Occipital lobe (tissue), 2 donors: Measurements from ENCODE around the gene KCNC4. TPM values are rescaled to one million over a fixed set of nuclear protein-coding genes. Genes with fewer than 3 reads are reported as not detected.

Experiments
- DNase-seq: peaks from one replicate; lab custom pipeline; 2025; lab: John Stamatoyannopoulos, UW
- total RNA-seq: library from RNA; depleted of rRNA; stranded (reverse); fragments of >200 nt; gene quantifications from one replicate; pipeline ENCODE4 v1.2.3, GENCODE V29; 2014

KCNC4 gene
- total RNA-seq, 1 donor from 2014 or later = 4.8 TPM

GRCh38 chr1:110211496-110212168 is 1.5 kb downstream of the KCNC4 start:
- no peak for DNase-seq

- DNase-seq = no peak
Observed at GRCh38 chr1:110212169-110213142, 2.3 kb downstream of the KCNC4 start.

- no peak for DNase-seq
Observed at GRCh38 chr1:110213143-110213540, 3.0 kb downstream of the KCNC4 start.

GRCh38 chr1:110214454-110215404 is 4.6 kb downstream of the KCNC4 start:
- DNase-seq = no peak

DNA sequence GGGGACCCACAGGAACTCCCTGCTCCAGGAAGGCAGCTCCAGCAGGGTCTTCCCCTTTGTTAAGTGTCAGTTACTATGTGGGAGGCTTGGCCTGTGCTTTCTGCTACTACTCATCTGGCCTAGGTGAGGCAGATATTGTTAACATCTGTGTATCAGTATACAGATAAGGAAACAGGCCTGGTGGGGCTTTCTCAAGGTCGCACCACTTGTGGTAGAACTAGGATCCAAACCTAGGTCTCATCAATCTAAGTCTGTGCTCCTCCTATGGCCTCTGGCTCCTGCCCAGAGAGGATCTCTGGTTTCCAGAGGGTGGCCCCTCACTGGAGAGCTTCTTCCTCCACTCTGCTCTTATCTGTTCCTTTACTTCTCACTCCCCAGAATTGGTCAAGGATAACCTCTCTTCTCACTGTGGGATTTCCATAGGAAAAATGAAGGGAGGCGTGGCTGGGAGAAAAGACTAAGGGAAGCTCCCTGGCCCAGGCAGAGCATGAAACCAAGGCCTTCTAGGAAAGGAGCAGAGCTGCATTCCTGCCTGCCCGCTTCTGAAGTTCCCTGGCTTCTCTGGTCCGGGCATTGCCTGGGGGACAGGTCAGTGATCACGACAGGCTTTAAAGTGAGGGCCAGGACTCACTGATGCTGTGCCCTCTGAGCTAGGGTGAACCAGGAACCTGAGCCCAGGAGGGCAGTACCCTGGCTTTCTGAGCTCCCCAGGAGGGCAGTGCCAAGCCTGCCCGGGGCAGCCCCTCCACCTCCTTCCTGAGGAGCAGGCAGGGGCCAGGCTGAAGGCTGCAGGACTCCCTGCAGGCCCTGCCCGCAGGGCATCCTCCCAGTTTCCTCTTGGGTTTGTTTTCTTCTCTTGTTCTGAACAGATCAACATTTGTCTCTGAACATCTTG is 5.8 kb downstream of the KCNC4 start:
- DNase-seq = no peak

DNA sequence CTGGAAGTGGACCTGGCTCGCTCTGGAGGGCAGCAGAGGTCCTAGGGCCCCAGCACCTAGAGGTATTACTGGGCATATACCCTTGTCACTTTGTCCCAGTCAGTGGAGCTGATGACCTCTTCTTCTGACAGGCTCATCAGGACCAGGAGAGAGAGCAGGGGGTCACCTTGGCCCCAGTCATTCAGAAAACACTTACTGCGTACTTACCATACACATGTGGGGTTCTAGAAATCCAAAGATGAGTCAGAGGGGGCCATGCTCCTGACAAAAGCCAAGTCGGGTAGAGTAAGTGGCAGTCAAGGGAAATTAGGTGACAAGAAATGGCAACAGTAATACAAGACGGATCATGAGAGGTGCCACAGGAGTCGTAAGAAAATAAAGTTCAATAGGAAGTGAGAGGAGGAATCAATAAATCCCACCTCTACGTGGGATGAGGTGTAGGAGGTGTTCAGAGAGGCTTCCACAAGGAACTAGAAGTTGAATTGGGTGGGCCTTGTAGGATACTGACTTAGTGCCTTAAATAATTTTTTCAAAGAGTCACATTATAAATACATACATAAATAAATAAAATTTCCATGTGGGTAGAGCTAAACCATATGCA is 6.8 kb downstream of the KCNC4 start:
- DNase-seq = no peak

GRCh38 chr1:110218137-110218536 is 8.0 kb downstream of the KCNC4 start:
- DNase-seq = no peak

DNA sequence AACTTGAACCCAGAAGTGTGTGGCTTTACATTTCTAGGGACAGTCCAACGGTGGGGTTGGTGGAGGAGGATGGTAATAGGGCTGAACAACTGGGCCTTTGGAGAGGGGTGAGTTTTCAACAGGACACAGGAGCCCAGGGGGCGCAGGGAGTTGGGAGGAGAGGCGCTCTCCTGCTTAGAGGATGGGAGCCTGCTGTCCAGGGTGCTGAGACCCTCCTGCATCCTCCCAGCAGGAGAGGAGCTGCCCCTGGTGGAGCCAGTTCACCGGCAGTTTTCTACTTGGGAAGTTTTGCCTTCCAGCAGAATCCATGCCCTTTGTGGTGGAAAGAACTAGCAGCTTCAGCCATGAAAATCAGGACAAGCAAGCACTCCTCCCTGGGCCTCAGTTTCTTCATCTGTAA is 8.6 kb downstream of the KCNC4 start:
- no peak for DNase-seq

GRCh38 chr1:110220324-110220723 is 10.2 kb downstream of the KCNC4 start:
- DNase-seq = no peak

DNA sequence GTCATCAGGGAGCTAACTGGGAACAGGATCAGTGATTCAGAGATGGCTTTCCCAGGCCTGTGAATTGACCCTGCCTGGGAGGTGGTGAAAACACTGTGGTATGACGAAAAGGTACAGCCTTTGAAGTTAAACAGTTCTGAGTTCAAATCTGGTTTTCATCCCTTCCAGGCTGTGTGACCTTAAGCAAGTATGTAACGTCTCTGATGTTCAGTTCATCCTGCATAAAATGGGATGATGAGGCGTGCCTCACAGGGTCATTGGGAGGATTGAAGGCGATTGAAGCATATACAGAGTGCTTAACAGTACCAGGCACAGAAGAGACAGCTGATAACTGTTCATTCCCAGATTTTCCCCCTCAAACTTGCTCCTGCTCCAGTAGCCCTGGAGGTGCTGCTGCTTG is 11.0 kb downstream of the KCNC4 start:
- DNase-seq = no peak

DNA sequence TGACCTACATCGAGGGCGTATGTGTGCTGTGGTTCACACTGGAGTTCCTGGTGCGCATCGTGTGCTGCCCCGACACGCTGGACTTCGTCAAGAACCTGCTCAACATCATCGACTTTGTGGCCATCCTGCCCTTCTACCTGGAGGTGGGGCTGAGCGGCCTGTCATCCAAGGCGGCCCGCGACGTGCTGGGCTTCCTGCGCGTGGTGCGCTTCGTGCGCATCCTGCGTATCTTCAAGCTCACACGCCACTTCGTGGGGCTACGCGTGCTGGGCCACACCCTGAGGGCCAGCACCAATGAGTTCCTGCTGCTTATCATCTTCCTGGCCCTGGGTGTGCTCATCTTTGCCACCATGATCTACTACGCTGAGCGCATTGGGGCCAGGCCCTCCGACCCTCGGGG is 13.0 kb downstream of the KCNC4 start:
- no peak for DNase-seq

DNA sequence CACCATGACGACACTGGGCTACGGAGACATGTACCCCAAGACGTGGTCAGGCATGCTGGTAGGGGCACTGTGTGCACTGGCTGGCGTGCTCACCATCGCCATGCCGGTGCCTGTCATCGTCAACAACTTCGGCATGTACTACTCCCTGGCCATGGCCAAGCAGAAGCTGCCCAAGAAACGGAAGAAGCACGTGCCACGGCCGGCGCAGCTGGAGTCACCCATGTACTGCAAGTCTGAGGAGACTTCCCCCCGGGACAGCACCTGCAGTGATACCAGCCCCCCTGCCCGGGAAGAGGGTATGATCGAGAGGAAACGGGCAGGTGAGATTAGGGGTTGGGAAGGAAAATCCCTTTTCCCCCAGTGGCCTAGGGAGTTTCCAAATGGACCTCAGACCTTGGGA is 13.5 kb downstream of the KCNC4 start:
- no peak for DNase-seq

DNA sequence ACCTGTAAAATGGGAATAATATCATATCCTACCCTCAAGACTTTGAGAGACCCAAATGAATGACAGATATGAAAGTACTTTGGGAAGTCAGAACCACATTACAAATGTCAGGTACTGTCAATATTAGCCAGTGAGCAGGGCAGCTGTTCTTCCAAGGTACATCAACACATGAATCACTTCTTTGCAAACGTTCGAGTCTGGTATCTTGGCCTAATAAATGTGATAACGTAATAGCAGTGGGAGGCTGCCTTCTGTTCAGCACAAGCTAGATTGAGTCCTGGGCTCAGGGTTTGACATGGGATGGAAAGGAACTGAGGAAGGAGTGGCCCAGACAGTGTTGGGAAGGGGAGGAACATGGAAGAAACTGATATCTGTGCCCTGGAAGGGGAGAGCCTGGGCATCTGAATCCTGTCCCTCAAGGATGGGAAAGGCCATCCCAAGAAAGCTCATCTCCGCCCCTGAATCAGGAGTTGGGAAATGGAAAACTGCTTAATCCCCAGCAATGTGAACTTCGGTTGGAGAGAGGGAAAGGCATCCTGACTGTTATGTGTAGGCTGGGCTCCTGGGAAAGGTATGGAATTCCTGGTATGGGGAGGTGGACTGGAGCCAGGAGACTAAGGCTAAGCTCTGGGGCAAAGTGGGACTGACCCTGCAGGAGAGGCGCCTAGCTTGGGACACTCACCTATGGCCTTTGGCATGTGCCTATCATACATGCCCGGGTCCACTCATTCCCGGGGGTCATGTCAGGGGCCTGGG is 14.3 kb downstream of the KCNC4 start:
- DNase-seq = no peak

DNA sequence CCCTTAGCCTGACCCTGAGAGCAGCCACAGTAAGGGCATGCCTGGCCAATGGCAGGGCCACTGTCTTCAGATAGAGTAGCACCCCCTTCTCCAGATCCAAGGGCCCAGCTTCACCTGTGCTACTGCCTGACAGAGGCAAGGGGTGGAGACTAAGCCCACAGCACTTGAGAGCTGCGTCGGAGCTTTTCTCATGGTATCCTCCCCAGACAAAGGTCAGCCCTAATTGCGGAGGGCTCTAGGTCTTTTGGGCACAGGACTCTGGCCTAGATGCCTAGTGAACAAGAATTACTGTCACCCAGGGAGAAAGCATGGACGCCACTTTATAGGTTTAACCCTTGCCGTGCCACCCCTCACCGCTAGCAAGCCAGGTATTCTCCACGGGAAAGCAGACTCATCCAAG is 15.1 kb downstream of the KCNC4 start:
- no peak for DNase-seq

DNA sequence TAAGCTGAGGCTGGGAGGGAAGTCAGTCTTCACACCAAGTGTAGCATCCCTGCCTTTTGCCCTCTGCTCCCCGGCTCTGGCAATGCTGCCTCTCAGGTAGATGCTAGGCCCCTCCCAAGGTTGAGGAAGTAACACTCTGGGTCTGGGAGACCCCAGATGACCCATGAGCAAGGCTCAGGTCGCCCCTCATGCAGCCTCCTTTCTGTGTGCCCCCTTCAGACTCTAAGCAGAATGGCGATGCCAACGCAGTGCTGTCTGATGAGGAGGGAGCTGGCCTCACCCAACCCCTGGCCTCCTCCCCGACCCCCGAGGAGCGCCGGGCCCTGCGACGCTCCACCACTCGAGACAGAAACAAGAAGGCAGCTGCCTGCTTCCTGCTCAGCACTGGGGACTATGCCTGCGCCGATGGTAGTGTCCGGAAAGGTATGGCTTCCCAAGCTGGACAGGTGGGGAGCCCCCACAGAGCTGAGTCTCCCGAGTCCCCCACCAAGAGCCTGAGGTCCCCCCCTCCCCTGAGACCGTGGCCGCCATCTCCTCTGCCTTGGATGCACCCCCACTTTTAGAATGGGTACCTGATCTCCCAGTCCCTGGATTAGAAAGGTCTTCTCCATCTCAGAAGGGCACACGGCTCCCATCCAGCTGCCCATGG is 15.8 kb downstream of the KCNC4 start:
- no peak for DNase-seq

- no peak for DNase-seq
Observed at GRCh38 chr1:110227774-110228173, 17.7 kb downstream of the KCNC4 start.

GRCh38 chr1:110228381-110228780 is 18.3 kb downstream of the KCNC4 start:
- no peak for DNase-seq

DNA sequence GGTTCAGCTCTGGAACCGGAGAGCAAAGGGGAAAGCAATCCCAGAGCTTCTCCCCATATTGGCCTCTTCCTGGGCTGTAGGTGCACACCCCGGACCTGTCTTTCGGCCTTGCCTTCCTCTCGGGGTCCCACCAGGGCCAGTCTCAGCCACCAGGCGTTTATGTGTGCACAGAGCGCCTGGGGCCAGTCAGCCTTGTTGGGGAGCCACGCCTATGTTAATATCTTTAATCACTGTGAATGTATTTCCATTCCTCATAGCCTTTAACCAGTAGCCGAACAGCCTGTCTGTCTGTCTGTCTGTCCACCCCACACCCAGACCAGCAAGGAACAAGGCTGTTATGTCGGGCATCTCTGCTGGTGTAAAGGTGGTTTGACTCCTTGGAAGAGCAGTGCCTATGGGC is 18.8 kb downstream of the KCNC4 start:
- no peak for DNase-seq
